HFF-Myc (cell line): Measurements from ENCODE around the gene DDAH2.
A peak's percentile ranks its signal among the peaks of the same experiment; 100 is the strongest.

Experiments used
- DNase-seq: peaks from one replicate; pipeline ENCODE4 v3.0.0-alpha.2; 2011; ENCODE audit warnings: low read depth; ENCODE audit errors: extremely low read depth
- H3K4me3 ChIP-seq: replicated peaks from 2 replicates; pipeline ENCODE4 v1.5.1; 2011; ENCODE audit warnings: low read depth, mild to moderate bottlenecking, control low read depth, low read length
- CTCF ChIP-seq: IDR thresholded peaks from 2 replicates; pipeline ENCODE4 v1.5.1; 2012; ENCODE audit warnings: mild to moderate bottlenecking, low read depth, low read length, control low read depth; ENCODE audit errors: missing control alignments

Gene DDAH2

GRCh38 chr6:31765910-31766794 is 37.1 kb upstream of the DDAH2 start:
- peak overlapping the region; percentile 23 for H3K4me3 ChIP-seq
- no peak for TF ChIP-seq CTCF

GRCh38 chr6:31765559-31765909 is 36.4 kb upstream of the DDAH2 start:
- H3K4me3 ChIP-seq: no peak overlapping the region
- no peak for TF ChIP-seq CTCF
- no peak for DNase-seq

More at GRCh38 chr6:31765910-31766794, 37.1 kb upstream of the DDAH2 start:
- no peak for DNase-seq

GRCh38 chr6:31764198-31764597 is 35.1 kb upstream of the DDAH2 start:
- no peak for DNase-seq
- H3K4me3 ChIP-seq: no peak overlapping the region
- TF ChIP-seq CTCF: no peak

- no peak for TF ChIP-seq CTCF
- peak; percentile 39 for DNase-seq
- no peak overlapping the region for H3K4me3 ChIP-seq
Measured at GRCh38 chr6:31763619-31763940, 34.5 kb upstream of the DDAH2 start.

- no peak overlapping the region for H3K4me3 ChIP-seq
- DNase-seq: no peak
- no peak for TF ChIP-seq CTCF
Measured at GRCh38 chr6:31762878-31763618, 33.9 kb upstream of the DDAH2 start.

GRCh38 chr6:31762356-31762755 is 33.3 kb upstream of the DDAH2 start, which contains the start of gene SAPCD1:
Gene SAPCD1 (plus strand): TSS chr6:31762656. CDS start chr6:31763055, 399 bp downstream.
- no peak for DNase-seq
- TF ChIP-seq CTCF: no peak
- no peak within 1 kb of the TSS for H3K4me3 ChIP-seq
